Measurements from ENCODE around the gene WDR1. TPM values are rescaled to one million over a fixed set of nuclear protein-coding genes. Genes with fewer than 3 reads are reported as not detected.
A peak's percentile ranks its signal among the peaks of the same experiment; 100 is the strongest.

The WDR1 gene
- total and polyA plus RNA-seq, 2 donors from 2014 or later = 176 to 313 TPM

- no peak overlapping the region for H3K9ac ChIP-seq (ENCODE audit: low read length in 3 of 3)
- FAIRE-seq = no peak
- H3K4me3 ChIP-seq (ENCODE audit: low read length in 3 of 3) = no peak overlapping the region
- peaks cover 0 to 5% (median 2%) of the 10 kb centered on the region in 3 donors for H3K4me1 ChIP-seq (ENCODE audit: control insufficient read depth in 2 of 3, insufficient read depth in 2 of 3, low read depth in 1 of 3, low read length in 3 of 3)
- intact Hi-C loops (cut with DNase I) = no loop called here
- H3K36me3 ChIP-seq (ENCODE audit: control insufficient read depth in 2 of 3, insufficient read depth in 3 of 3, low read length in 3 of 3) = no peaks in the 10 kb centered on the region
- no peak overlapping the region for H3K27ac ChIP-seq (ENCODE audit: low read depth in 2 of 2, low read length in 2 of 2)
- peak; percentile 80 for TF ChIP-seq CTCF (IDR thresholded peaks at IDR 0.05; ENCODE audit: borderline replicate concordance, extremely low read depth, insufficient read depth)
- DNase-seq = peak in 4 of 5 donors; percentile 68 to 89 (median 76)
- H3K27me3 ChIP-seq (ENCODE audit: control insufficient read depth, insufficient read depth, low read length) = no peaks in the 10 kb centered on the region
- H3K9me3 ChIP-seq (ENCODE audit: control insufficient read depth in 2 of 3, insufficient read depth in 1 of 3, low read length in 3 of 3) = no peaks in the 10 kb centered on the region
Measured at GRCh38 chr4:10157478-10158332, 41.1 kb upstream of the WDR1 start.

GRCh38 chr4:10154241-10154640 lies 37.6 kb upstream of the WDR1 start:
- Histone ChIP-seq H3K36me3 (ENCODE audit: control insufficient read depth in 2 of 3, insufficient read depth in 3 of 3, low read length in 3 of 3) (no peaks in the 10 kb centered on the region), H3K9ac (ENCODE audit: low read length in 3 of 3) (no peak overlapping the region), H3K9me3 (ENCODE audit: control insufficient read depth in 2 of 3, insufficient read depth in 1 of 3, low read length in 3 of 3) (no peaks in the 10 kb centered on the region), H3K27ac (ENCODE audit: low read depth in 2 of 2, low read length in 2 of 2) (no peak overlapping the region), H3K4me3 (ENCODE audit: low read length in 3 of 3) (no peak overlapping the region), H3K4me1 (ENCODE audit: control insufficient read depth in 2 of 3, insufficient read depth in 2 of 3, low read depth in 1 of 3, low read length in 3 of 3) (no peaks in the 10 kb centered on the region), H3K27me3 (ENCODE audit: control insufficient read depth, insufficient read depth, low read length) (no peaks in the 10 kb centered on the region)
- no peak for TF ChIP-seq CTCF (IDR thresholded peaks at IDR 0.05; ENCODE audit: borderline replicate concordance, extremely low read depth, insufficient read depth)
- FAIRE-seq (no peak), DNase-seq (no peak)
- intact Hi-C loops (cut with DNase I) = no loop called here

- DNase-seq (no peak), FAIRE-seq (no peak)
- Histone ChIP-seq H3K27me3 (ENCODE audit: control insufficient read depth, insufficient read depth, low read length) (no peaks in the 10 kb centered on the region), H3K4me3 (ENCODE audit: low read length in 3 of 3) (no peak overlapping the region), H3K9me3 (ENCODE audit: control insufficient read depth in 2 of 3, insufficient read depth in 1 of 3, low read length in 3 of 3) (no peaks in the 10 kb centered on the region), H3K27ac (ENCODE audit: low read depth in 2 of 2, low read length in 2 of 2) (no peak overlapping the region), H3K9ac (ENCODE audit: low read length in 3 of 3) (no peak overlapping the region), H3K4me1 (ENCODE audit: control insufficient read depth in 2 of 3, insufficient read depth in 2 of 3, low read depth in 1 of 3, low read length in 3 of 3) (no peaks in the 10 kb centered on the region), H3K36me3 (ENCODE audit: control insufficient read depth in 2 of 3, insufficient read depth in 3 of 3, low read length in 3 of 3) (no peaks in the 10 kb centered on the region)
- TF ChIP-seq CTCF (IDR thresholded peaks at IDR 0.05; ENCODE audit: borderline replicate concordance, extremely low read depth, insufficient read depth) = no peak
- intact Hi-C loops (cut with DNase I) = no loop called here
Measured at GRCh38 chr4:10153161-10153560, 36.6 kb upstream of the WDR1 start.

Measured in kidney (tissue), 14 donors.